Subcutaneous abdominal adipose tissue (tissue), 5 donors: ENCODE results near the gene SLX9.

Source experiments
- H3K27ac ChIP-seq: one replicate; pipeline ENCODE4 v1.7.0; 2013; ENCODE audit warnings: low read depth, mild to moderate bottlenecking, inconsistent platforms, low read length, moderate library complexity
- H3K27me3 ChIP-seq, 5 donors: one replicate each; pipeline ENCODE4 v1.7.0; 2013; ENCODE audit warnings: low read length in 5 of 5, inconsistent platforms in 1 of 5; ENCODE audit not compliant: control insufficient read depth in 5 of 5, insufficient read depth in 4 of 5
- H3K36me3 ChIP-seq, 5 donors: one replicate each; pipeline ENCODE4 v1.7.0; 2013; ENCODE audit warnings: low read length in 5 of 5; ENCODE audit not compliant: control insufficient read depth in 5 of 5, insufficient read depth in 5 of 5
- H3K4me1 ChIP-seq, 5 donors: one replicate each; pipeline ENCODE4 v1.7.0; 2013; ENCODE audit warnings: low read length in 5 of 5, mild to moderate bottlenecking in 3 of 5, moderate library complexity in 1 of 5; ENCODE audit not compliant: control insufficient read depth in 5 of 5, insufficient read depth in 5 of 5
- H3K4me3 ChIP-seq, 5 donors: one replicate each; pipeline ENCODE4 v1.7.0; 2013; ENCODE audit warnings: low read length in 5 of 5, low read depth in 1 of 5
- H3K9ac ChIP-seq, 5 donors: one replicate each; pipeline ENCODE4 v1.7.0; 2013; ENCODE audit warnings: low read length in 5 of 5, mild to moderate bottlenecking in 4 of 5, moderate library complexity in 3 of 5
- H3K9me3 ChIP-seq, 5 donors: one replicate each; pipeline ENCODE4 v1.7.0; 2013; ENCODE audit warnings: low read length in 5 of 5; ENCODE audit not compliant: control insufficient read depth in 5 of 5
- donor health status: healthy.
- donor health status: healthy.
- donor health status: healthy.
- donor health status: healthy.
- donor health status: healthy.

SLX9 gene

DNA sequence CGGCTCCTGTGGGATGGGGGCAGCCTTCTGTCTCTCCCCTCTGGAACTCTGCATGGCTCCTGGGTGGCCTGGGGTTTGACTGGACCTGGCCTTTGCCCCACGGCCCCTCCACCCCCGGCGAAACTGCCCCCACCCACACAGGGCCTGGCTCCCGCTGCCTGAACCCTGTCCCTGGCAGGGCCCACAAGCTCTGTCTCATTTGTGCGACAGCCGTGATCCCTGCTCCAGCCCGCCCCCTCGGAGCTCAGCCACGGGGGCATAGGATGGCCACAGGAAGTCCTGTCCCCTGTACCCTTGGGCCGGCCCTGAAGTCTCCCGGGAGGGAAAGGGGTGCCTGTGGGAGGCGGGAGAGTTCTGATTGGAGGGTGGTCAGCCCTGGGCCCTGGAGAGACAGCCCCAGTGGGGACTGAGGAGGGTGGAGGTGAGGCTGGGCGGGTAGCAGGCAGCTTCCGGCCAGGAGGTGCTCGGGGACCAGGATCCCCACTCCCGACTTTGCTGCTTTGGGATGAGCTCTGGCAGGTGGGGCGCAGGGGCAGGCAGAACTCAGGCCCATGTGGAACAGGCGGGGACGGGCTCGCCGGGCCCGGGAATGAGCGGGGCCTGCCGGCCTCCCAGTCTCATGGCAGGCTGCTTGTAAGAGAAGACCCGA, 45.1 kb downstream of the SLX9 start:
- Histone ChIP-seq H3K9me3 (no peaks in the 10 kb centered on the region), H3K4me1 (peaks cover 0 to 8% (median 4%) of the 10 kb centered on the region in 5 donors), H3K27ac (no peak overlapping the region), H3K4me3 (no peak overlapping the region), H3K36me3 (no peaks in the 10 kb centered on the region), H3K9ac (no peak overlapping the region), H3K27me3 (no peaks in the 10 kb centered on the region)

DNA sequence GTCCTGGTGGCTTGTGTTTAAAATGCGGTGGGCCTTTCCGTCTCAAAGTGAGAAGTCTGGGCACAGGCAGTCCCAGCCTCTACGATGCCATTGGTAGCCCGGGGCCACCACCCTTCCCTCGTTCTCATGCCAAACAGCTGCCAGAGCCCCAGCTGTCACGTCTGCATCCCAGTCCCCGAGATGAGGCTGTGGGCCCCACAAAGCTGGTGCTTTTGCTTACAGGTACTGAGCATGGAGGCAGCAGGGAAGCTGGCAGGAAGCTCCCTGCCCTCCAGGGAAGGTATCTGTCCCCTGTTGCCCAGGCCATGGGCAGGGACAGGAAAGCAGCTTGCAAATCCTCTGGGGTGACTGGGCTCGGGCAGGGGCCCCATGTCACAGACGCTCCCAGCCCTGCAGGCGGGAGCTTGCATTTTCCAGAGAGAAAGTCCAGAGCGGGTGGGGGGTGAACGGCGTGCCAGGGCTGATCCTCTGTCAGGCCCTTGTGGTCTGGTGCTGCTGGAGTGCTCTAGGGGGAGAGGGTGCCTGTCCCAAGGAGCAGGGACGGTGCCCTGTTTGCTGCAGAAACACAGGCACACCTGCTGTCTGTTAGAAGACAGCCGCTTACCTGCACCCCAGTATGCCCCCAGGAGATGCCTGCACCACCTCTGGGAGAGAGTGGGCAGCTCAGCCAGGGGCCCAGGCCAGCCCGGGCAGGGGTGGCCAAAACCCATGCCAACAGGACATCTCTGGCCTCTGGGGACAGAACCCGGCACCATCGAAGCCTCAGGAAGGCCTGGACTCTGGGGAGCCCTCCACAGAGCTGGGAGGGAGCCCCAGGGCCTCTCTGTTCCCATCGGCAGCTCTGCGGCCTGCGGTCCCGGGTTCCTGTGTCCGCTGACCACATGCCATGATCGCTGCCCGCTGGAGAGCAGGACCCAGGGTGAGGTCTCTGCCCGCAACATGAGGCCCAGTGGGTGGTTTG, 45.9 kb downstream of the SLX9 start:
- Histone ChIP-seq H3K27ac (no peak overlapping the region), H3K4me1 (peaks cover 0 to 8% (median 4%) of the 10 kb centered on the region in 5 donors), H3K27me3 (no peaks in the 10 kb centered on the region), H3K9me3 (no peaks in the 10 kb centered on the region), H3K4me3 (no peak overlapping the region), H3K36me3 (no peaks in the 10 kb centered on the region), H3K9ac (no peak overlapping the region)

DNA sequence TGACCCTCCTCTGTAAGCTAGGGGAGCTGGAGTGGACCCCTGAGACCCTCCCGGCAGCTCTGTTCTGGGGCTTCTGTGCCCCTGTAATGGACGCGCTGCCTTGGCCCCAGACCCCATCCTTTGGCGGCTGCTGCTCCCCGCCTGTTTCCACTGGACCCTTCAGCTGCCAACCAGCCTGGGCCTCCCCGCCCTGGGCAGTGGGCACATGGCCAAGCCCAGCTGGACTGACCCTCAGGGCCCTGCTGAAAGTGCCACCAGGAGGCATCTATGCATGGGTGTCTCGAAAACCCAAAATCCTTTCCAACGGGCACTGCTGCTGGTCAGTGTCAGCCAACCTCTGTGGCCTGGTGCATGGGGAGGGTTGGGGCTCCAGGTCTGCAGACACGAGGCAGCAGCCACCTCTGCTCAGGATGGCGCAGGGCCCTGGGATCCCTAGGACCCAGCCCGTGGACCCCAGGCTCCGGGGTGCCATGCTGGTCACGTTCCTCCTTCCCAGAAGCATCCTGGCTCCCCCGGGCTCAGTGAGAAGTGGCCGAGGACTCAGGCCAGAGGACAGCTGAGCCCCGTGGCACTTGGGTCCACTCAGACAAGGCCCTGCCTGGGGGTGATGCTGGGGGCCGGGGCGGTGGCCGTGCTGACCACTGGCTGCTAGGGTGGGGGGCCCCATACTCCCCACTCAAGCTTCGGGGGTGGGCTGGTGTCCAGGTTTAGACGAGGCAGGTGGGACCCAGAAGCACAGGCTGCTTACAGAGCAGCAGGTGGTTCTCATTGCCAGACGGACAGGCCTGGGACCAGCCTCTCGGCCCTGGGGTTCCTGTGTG, 46.9 kb downstream of the SLX9 start:
- Histone ChIP-seq H3K9ac (no peak overlapping the region), H3K36me3 (no peaks in the 10 kb centered on the region), H3K9me3 (no peaks in the 10 kb centered on the region), H3K27ac (no peak overlapping the region), H3K4me1 (peaks cover 0 to 8% (median 4%) of the 10 kb centered on the region in 5 donors), H3K4me3 (no peak overlapping the region), H3K27me3 (no peaks in the 10 kb centered on the region)

DNA sequence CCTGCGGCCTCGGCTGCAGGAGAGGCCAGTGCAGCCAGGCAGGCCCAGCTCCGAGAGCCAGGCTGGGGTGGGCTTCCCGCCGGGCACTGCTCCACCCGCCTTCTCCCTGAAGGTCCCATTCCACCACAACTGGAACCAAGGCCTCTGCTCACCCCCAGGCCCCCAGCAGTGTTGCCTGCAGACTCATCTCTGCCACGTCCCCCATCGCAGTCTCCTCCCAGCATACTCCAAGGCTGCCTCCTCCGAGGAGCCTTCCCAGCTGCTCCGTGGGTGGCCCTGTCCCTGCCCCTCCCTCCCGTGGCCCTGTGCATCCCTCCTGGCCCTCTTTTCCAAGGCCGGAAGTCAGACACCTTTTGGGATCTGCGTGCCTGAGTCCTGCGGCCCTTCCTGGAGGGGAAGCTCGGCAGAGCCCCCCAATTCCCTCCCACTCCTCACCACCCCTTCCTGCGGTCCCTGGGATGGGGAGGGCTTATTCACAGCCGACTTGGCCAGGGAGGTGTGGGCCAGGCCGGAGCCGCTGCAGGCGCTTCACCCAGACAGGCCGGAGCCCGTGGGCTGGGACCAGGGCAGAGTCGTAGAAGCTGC, 47.6 kb downstream of the SLX9 start:
- peaks cover 0 to 2% (median 0%) of the 10 kb centered on the region in 5 donors for H3K27me3 ChIP-seq
- no peak overlapping the region for H3K4me3 ChIP-seq
- H3K9ac ChIP-seq = no peak overlapping the region
- no peaks in the 10 kb centered on the region for H3K36me3 ChIP-seq
- H3K27ac ChIP-seq = no peak overlapping the region
- H3K4me1 ChIP-seq = peaks cover 0 to 10% (median 6%) of the 10 kb centered on the region in 5 donors
- H3K9me3 ChIP-seq = no peaks in the 10 kb centered on the region

DNA sequence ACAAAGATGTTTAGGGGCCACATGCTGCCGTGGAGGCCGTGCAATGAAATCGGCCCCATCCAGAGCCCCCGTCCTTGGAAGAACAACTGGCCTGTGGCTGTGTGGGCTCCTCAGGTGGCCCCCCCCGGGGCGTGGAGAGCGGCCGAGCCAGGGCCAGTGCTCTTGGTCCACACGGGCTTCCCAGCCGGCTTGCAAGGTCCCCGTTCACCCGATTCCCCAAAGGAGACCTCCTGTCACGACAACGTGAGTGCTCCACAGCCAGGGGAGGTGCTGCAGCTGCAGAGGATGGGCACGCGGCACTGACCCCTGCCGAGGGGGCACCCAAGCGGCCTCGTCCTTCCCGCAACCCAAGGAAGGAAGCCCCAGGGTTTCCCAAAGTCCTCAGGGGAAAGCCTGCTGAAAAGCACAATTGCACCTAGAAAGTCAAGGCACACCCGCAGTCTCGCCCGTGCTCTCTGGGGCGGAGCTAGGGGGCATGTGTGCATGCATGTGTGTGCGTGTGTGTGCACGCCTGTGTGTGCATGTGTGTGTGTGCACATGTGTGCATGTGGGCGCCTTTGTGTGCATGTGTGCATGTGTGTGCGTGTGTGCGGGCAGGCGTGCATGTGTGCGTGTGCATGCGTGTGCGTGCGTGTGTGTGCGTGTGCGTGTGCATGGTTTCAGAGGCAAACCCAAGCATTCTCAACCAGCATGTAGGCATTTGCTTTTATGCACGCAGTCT, 48.2 kb downstream of the SLX9 start:
- no peaks in the 10 kb centered on the region for H3K36me3 ChIP-seq
- no peak overlapping the region for H3K4me3 ChIP-seq
- H3K9me3 ChIP-seq = no peaks in the 10 kb centered on the region
- H3K27ac ChIP-seq = no peak overlapping the region
- H3K9ac ChIP-seq = no peak overlapping the region
- H3K4me1 ChIP-seq = peaks cover 0 to 12% (median 6%) of the 10 kb centered on the region in 5 donors
- H3K27me3 ChIP-seq = peaks cover 0 to 2% (median 0%) of the 10 kb centered on the region in 5 donors

DNA sequence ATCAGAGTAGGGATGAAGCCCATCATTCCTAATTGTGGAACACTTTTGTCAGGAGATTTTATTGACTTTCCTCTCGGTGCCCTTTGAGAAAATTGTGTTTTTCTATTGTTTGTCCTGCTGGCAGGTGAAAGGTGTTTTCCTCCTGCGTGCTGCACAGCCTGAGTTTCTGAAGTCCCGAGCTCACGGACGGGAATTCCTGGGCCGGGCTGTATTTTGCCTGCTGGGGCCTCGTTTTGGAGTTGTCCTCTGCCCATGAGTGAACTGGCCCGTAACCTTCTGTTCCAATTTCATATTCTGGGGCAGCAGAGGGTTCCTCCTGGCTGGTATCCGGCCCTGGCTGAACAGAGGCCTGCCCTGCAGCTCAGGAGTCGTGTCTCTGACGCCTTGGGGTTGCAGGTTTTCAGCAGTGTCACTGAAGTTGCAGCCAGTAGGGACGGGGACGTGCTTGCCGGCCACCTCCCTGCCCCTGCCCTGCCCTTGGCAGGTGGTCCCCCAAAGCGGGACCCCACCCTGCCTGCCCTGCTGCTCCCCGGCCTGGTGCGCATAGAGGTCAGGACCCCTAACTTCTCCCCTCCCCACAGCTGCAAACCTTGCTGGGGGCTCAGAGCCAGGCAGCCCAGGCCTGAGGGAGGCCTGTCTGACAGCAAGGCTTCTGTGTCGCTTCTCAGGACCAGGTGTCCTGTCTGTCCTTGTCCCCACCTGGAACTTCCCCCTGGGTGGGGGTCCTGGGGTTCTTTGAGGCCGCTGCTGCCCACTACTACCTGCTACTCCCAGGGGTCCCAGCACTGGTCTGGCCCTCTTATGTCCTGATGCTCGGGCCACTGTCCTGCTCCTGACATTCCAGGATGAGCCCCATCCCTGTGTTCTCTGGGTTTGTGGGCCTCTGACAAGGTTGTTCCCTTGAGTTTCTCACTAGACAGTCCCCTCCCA, 49.0 kb downstream of the SLX9 start:
- no peak overlapping the region for H3K4me3 ChIP-seq
- no peak overlapping the region for H3K9ac ChIP-seq
- H3K4me1 ChIP-seq = peaks cover 0 to 17% (median 8%) of the 10 kb centered on the region in 5 donors
- no peak overlapping the region for H3K27ac ChIP-seq
- H3K9me3 ChIP-seq = no peaks in the 10 kb centered on the region
- H3K36me3 ChIP-seq = no peaks in the 10 kb centered on the region
- H3K27me3 ChIP-seq = peaks cover 0 to 2% (median 0%) of the 10 kb centered on the region in 5 donors

DNA sequence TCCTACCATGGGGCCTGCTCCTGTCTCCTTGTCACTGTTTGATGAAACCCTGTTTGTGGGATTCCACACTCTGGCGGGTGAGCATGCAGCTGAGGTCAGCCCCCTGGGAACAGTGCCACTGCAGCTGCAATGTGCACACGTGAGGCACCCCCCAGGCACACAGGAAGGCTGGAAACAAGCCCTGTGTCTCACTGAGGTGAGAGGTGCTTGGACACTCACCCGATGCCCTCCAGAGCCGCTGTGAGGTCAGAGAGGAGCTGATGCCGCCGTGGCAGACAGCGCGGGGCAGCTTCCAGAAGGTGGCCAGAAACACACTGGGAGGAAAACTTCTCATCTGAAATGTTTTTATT, 49.7 kb downstream of the SLX9 start:
- Histone ChIP-seq H3K4me1 (peaks cover 4 to 21% (median 12%) of the 10 kb centered on the region in 5 donors), H3K4me3 (no peak overlapping the region), H3K27ac (no peak overlapping the region), H3K9ac (no peak overlapping the region), H3K36me3 (no peaks in the 10 kb centered on the region), H3K9me3 (no peaks in the 10 kb centered on the region), H3K27me3 (peaks cover 0 to 2% (median 0%) of the 10 kb centered on the region in 5 donors)

DNA sequence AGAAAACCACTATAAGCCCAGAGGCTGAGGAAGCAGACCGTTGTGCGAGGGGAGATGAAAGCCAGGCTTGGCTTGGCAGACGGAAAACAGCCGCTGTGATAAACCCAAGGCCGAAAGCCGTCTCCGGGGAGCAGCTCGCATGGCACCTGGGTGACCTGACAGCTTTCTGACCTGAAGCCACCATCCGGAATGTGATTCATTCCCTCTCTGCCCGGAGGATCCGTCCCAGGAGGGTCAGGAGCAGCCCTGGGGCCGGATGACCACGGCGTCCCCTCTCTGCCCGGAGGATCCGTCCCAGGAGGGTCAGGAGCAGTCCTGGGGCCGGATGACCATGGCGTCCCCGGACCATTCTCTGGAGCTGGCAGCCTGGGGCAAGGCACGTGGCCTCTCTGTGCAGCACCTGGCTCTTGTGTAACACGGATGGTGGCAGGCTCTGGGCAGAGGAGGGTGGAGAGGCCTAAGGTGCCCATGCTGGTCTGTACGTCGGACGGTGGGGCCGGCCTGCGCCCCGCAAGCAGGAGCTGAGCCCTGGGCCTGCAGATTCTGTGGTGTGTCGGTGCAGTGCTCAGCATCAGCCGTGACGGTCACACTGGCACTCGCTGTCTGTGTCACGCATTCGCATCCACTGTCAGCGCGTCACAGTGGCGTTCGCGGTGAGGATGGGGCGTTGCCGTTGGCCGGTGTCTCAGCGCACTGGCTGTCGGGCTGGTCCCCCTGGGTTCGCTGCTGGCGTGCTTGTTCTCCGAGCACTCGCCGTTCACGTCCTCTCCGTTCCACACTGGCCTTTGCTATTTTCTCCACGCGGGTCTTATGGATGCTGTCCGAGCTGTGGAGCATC, 50.3 kb downstream of the SLX9 start:
- no peaks in the 10 kb centered on the region for H3K36me3 ChIP-seq
- H3K4me3 ChIP-seq = no peak overlapping the region
- no peak overlapping the region for H3K9ac ChIP-seq
- no peaks in the 10 kb centered on the region for H3K9me3 ChIP-seq
- H3K27ac ChIP-seq = no peak overlapping the region
- peaks cover 0 to 2% (median 0%) of the 10 kb centered on the region in 5 donors for H3K27me3 ChIP-seq
- peaks cover 4 to 22% (median 14%) of the 10 kb centered on the region in 5 donors for H3K4me1 ChIP-seq
